ENCODE measurements around the gene UBE2H. TPM values are rescaled to one million over a fixed set of nuclear protein-coding genes. Genes with fewer than 3 reads are reported as not detected.
"Not testable (repeated sequence)": the region's sequence is repeated elsewhere in the genome, so short reads cannot be mapped to it uniquely, and the experiment has no call there.

The UBE2H gene
- total RNA-seq, 1 donor = 69.1 TPM

GRCh38 chr7:129828078-129828762 lies 124.5 kb downstream of the UBE2H start:
- DNase-seq (ENCODE audit: low read depth) = no peak
- no peak for TF ChIP-seq CTCF (IDR thresholded peaks at IDR 0.05; ENCODE audit: insufficient read depth, low read depth, low read length)
- H3K4me3 ChIP-seq (ENCODE audit: low read depth, low read length) = no peak overlapping the region

GRCh38 chr7:129827467-129827990 lies 125.2 kb downstream of the UBE2H start:
- H3K4me3 ChIP-seq (ENCODE audit: low read depth, low read length) = no peak overlapping the region
- no peak for DNase-seq (ENCODE audit: low read depth)
- no peak for TF ChIP-seq CTCF (IDR thresholded peaks at IDR 0.05; ENCODE audit: insufficient read depth, low read depth, low read length)

- not testable (repeated sequence) for H3K4me3 ChIP-seq (ENCODE audit: low read depth, low read length); DNase-seq (ENCODE audit: low read depth)
Observed at GRCh38 chr7:129826895-129827294, 125.9 kb downstream of the UBE2H start.

GRCh38 chr7:129825209-129825970 lies 127.4 kb downstream of the UBE2H start:
- peak; percentile 58 for DNase-seq (ENCODE audit: low read depth)
- peak overlapping the region; percentile 83 for H3K4me3 ChIP-seq (ENCODE audit: low read depth, low read length)
- peak; percentile 50 for TF ChIP-seq CTCF (IDR thresholded peaks at IDR 0.05; ENCODE audit: insufficient read depth, low read depth, low read length)

- peak; percentile 30 for TF ChIP-seq CTCF (IDR thresholded peaks at IDR 0.05; ENCODE audit: insufficient read depth, low read depth, low read length)
- H3K4me3 ChIP-seq (ENCODE audit: low read depth, low read length) = peak overlapping the region; percentile 83
- DNase-seq (ENCODE audit: low read depth) = no peak
Observed at GRCh38 chr7:129824291-129825208, 128.2 kb downstream of the UBE2H start.

GRCh38 chr7:129823143-129823542 lies 129.6 kb downstream of the UBE2H start:
- H3K4me3 ChIP-seq (ENCODE audit: low read depth, low read length); DNase-seq (ENCODE audit: low read depth): not testable (repeated sequence)

GRCh38 chr7:129821476-129821875 lies 131.3 kb downstream of the UBE2H start:
- TF ChIP-seq CTCF (IDR thresholded peaks at IDR 0.05; ENCODE audit: insufficient read depth, low read depth, low read length) = no peak
- no peak for DNase-seq (ENCODE audit: low read depth)

More at GRCh38 chr7:129821476-129821875, 131.3 kb downstream of the UBE2H start:
- H3K4me3 ChIP-seq (ENCODE audit: low read depth, low read length) = no peak overlapping the region

All from fibroblast of villous mesenchyme (primary cell).